ENCODE results near the gene ACTR6. TPM values are rescaled to one million over a fixed set of nuclear protein-coding genes. Genes with fewer than 3 reads are reported as not detected.
A peak's percentile ranks its signal among the peaks of the same experiment; 100 is the strongest.
"Not testable (repeated sequence)": the region's sequence is repeated elsewhere in the genome, so short reads cannot be mapped to it uniquely, and the experiment has no call there.

The ACTR6 gene
- total RNA-seq, 2 experiments from 2014 or later, result 53.4 to 56.5 TPM

- Mint-ChIP-seq H3K9me3 (no peaks in the 10 kb centered on the region), H3K27ac (no peak overlapping the region), H3K27me3 (no peaks in the 10 kb centered on the region), H3K4me3 (no peak overlapping the region), H3K4me1 (peaks cover 33% of the 10 kb centered on the region), H3K36me3 (ENCODE audit: low read depth) (peaks cover 32% of the 10 kb centered on the region)
- POLR2A ChIA-PET, result no interaction called here
- DNase-seq, result no peak
- CTCF ChIA-PET, result no interaction called here
Observed at GRCh38 chr12:100187857-100188519, 12.6 kb upstream of the ACTR6 start.

GRCh38 chr12:100188888-100189635 is 11.6 kb upstream of the ACTR6 start:
- H3K27me3 Mint-ChIP-seq, POLR2A ChIA-PET, CTCF ChIA-PET, H3K4me3 Mint-ChIP-seq, H3K27ac Mint-ChIP-seq, DNase-seq, H3K9me3 Mint-ChIP-seq: not testable (repeated sequence)
- Mint-ChIP-seq H3K36me3 (ENCODE audit: low read depth) (peaks cover 39% of the 10 kb centered on the region), H3K4me1 (peaks cover 28% of the 10 kb centered on the region)

- H3K27ac Mint-ChIP-seq, result no peak overlapping the region
- peaks cover 46% of the 10 kb centered on the region for H3K36me3 Mint-ChIP-seq (ENCODE audit: low read depth)
- no peaks in the 10 kb centered on the region for H3K27me3 Mint-ChIP-seq
- POLR2A ChIA-PET, result no interaction called here
- H3K4me1 Mint-ChIP-seq, result peaks cover 23% of the 10 kb centered on the region
- no peak overlapping the region for H3K4me3 Mint-ChIP-seq
- no peak for DNase-seq
- CTCF ChIA-PET, result no interaction called here
- H3K9me3 Mint-ChIP-seq, result no peaks in the 10 kb centered on the region
Observed at GRCh38 chr12:100189636-100190394, 10.8 kb upstream of the ACTR6 start.

GRCh38 chr12:100193085-100193484 is 7.5 kb upstream of the ACTR6 start:
- Mint-ChIP-seq H3K4me3 (no peak overlapping the region), H3K27ac (no peak overlapping the region), H3K9me3 (no peaks in the 10 kb centered on the region), H3K36me3 (ENCODE audit: low read depth) (peaks cover 57% of the 10 kb centered on the region), H3K4me1 (peaks cover 22% of the 10 kb centered on the region), H3K27me3 (no peaks in the 10 kb centered on the region)
- ChIA-PET POLR2A (interaction anchor here (0.9 to 2.0 kb wide), 2 partner anchors 7 to 9 kb away, joined by 3 to 8 read pairs; partner anchors contain the start of gene ACTR6), CTCF (interaction anchor here (1.0 kb wide), 1 partner anchor 29 kb away, joined by 3 read pairs; no protein-coding TSS in a partner anchor)
- no peak for DNase-seq

- H3K27ac Mint-ChIP-seq, result no peak overlapping the region
- DNase-seq, result no peak
- peaks cover 35% of the 10 kb centered on the region for H3K36me3 Mint-ChIP-seq (ENCODE audit: low read depth)
- CTCF ChIA-PET, result no interaction called here
- no peak overlapping the region for H3K4me3 Mint-ChIP-seq
- peaks cover 31% of the 10 kb centered on the region for H3K4me1 Mint-ChIP-seq
- POLR2A ChIA-PET, result no interaction called here
- no peaks in the 10 kb centered on the region for H3K9me3 Mint-ChIP-seq
- no peaks in the 10 kb centered on the region for H3K27me3 Mint-ChIP-seq
Observed at GRCh38 chr12:100197486-100197885, 3.1 kb upstream of the ACTR6 start.

GRCh38 chr12:100199023-100199346 is 1.6 kb upstream of the ACTR6 start:
- POLR2A ChIA-PET, result no interaction called here
- Mint-ChIP-seq H3K4me3 (peak overlapping the region; percentile 95), H3K27ac (peak overlapping the region; percentile 88), H3K36me3 (ENCODE audit: low read depth) (peaks cover 29% of the 10 kb centered on the region), H3K27me3 (no peaks in the 10 kb centered on the region), H3K9me3 (no peaks in the 10 kb centered on the region), H3K4me1 (peaks cover 44% of the 10 kb centered on the region)
- CTCF ChIA-PET, result interaction anchor here (1.6 to 3.4 kb wide), 2 partner anchors 16 to 60 kb away, joined by 3 to 13 read pairs; no protein-coding TSS in a partner anchor
- no peak for DNase-seq

GRCh38 chr12:100199347-100200149 is 1.1 kb upstream of the ACTR6 start:
- ChIA-PET POLR2A (interaction anchor here (0.7 to 3.7 kb wide), 12 partner anchors 8 to 125 kb away, joined by 3 to 70 read pairs (median 7); partner anchors contain the start of genes DEPDC4 and SCYL2), CTCF (interaction anchor here (1.6 to 3.4 kb wide), 3 partner anchors 17 to 60 kb away, joined by 3 to 13 read pairs (median 9); no protein-coding TSS in a partner anchor)
- H3K36me3 Mint-ChIP-seq (ENCODE audit: low read depth), result peaks cover 24% of the 10 kb centered on the region
- peak; percentile 84 for DNase-seq
- H3K9me3 Mint-ChIP-seq, result no peaks in the 10 kb centered on the region
- H3K27ac Mint-ChIP-seq, result peak overlapping the region; percentile 99
- H3K4me3 Mint-ChIP-seq, result peak overlapping the region; percentile 95
- peaks cover 47% of the 10 kb centered on the region for H3K4me1 Mint-ChIP-seq
- H3K27me3 Mint-ChIP-seq, result no peaks in the 10 kb centered on the region

- ChIA-PET POLR2A (interaction anchor here (0.8 to 3.7 kb wide), 9 partner anchors 9 to 1609 kb away, joined by 3 to 70 read pairs (median 6); partner anchors contain the start of genes DEPDC4, SCYL2, SLC25A3 and UTP20), CTCF (interaction anchor here (0.7 to 3.4 kb wide), 6 partner anchors 16 to 66 kb away, joined by 3 to 13 read pairs (median 6); no protein-coding TSS in a partner anchor)
- Mint-ChIP-seq H3K4me1 (peaks cover 44% of the 10 kb centered on the region), H3K27me3 (no peaks in the 10 kb centered on the region), H3K27ac (peak overlapping the region; percentile 99), H3K4me3 (peak overlapping the region; percentile 95), H3K36me3 (ENCODE audit: low read depth) (peaks cover 14% of the 10 kb centered on the region), H3K9me3 (no peaks in the 10 kb centered on the region)
- no peak for DNase-seq
Observed at GRCh38 chr12:100201604-100202423, 1.2 kb downstream of the ACTR6 start.

- ChIA-PET CTCF (no interaction called here), POLR2A (no interaction called here)
- no peak overlapping the region for H3K27ac Mint-ChIP-seq
- peaks cover 20% of the 10 kb centered on the region for H3K4me1 Mint-ChIP-seq
- H3K9me3 Mint-ChIP-seq, result no peaks in the 10 kb centered on the region
- no peak for DNase-seq
- H3K27me3 Mint-ChIP-seq, result no peaks in the 10 kb centered on the region
- H3K4me3 Mint-ChIP-seq, result no peak overlapping the region
- peaks cover 38% of the 10 kb centered on the region for H3K36me3 Mint-ChIP-seq (ENCODE audit: low read depth)
Observed at GRCh38 chr12:100207311-100207710, 6.7 kb downstream of the ACTR6 start.

GRCh38 chr12:100208834-100209233 is 8.2 kb downstream of the ACTR6 start:
- CTCF ChIA-PET, result interaction anchor here (1.5 kb wide), 1 partner anchor 20 kb away, joined by 3 read pairs; no protein-coding TSS in a partner anchor

GRCh38 chr12:100211698-100212097 is 11.1 kb downstream of the ACTR6 start:
- Mint-ChIP-seq H3K4me1 (peaks cover 8% of the 10 kb centered on the region), H3K4me3 (no peak overlapping the region), H3K36me3 (ENCODE audit: low read depth) (peaks cover 63% of the 10 kb centered on the region), H3K27ac (no peak overlapping the region), H3K27me3 (no peaks in the 10 kb centered on the region), H3K9me3 (no peaks in the 10 kb centered on the region)
- CTCF ChIA-PET, result no interaction called here
- POLR2A ChIA-PET, result no interaction called here
- no peak for DNase-seq

More at GRCh38 chr12:100208834-100209233, 8.2 kb downstream of the ACTR6 start:
- no peaks in the 10 kb centered on the region for H3K27me3 Mint-ChIP-seq
- POLR2A ChIA-PET, result no interaction called here
- peaks cover 41% of the 10 kb centered on the region for H3K36me3 Mint-ChIP-seq (ENCODE audit: low read depth)
- no peak overlapping the region for H3K4me3 Mint-ChIP-seq
- H3K9me3 Mint-ChIP-seq, result no peaks in the 10 kb centered on the region
- H3K4me1 Mint-ChIP-seq, result peaks cover 8% of the 10 kb centered on the region
- DNase-seq, result no peak
- H3K27ac Mint-ChIP-seq, result no peak overlapping the region
